ENCODE results near the gene VAC14.
A peak's percentile ranks its signal among the peaks of the same experiment; 100 is the strongest.

Gene VAC14

DNA sequence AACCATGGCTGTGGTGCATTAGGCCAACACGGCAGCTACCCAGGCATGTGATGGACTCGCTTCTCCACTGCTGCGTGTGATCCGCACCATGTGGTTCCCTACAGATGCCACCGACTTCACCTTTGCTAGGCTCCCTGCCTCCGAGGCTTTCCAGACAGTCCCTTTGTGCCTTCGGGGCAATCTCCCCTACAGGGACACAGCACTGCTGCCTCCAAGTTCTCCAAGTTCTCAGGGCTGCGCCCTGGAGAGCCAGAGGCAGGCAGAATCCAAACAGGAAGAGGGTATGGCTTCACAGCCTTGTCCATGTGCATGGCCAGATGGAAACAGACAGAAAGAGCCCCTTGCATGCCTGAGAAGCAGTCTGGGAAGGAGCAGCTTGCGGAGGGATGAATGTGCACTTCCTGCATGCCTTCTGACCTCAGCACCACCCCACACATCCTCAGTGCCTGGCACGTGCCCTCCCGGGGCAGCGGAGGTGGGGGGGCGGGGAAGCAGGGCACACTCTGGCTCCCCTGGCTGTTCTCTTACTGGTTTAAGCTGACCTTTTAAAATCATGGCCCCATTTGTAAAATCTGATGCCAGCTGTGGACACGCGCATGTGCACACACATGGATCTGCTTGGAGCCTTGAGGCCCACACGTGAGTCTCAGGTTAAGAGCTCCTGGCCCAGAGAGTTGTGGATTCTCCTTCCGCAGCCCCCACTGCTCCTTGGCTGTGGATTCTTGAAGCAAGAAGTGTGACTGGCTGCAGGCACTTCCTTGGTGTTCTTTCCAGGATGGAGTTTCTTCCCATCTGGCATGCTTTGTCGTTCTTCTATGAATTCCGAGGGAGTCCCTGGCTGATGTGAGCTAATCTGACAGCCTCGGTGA is 59.8 kb downstream of the VAC14 start:
- no peak for DNase-seq

DNA sequence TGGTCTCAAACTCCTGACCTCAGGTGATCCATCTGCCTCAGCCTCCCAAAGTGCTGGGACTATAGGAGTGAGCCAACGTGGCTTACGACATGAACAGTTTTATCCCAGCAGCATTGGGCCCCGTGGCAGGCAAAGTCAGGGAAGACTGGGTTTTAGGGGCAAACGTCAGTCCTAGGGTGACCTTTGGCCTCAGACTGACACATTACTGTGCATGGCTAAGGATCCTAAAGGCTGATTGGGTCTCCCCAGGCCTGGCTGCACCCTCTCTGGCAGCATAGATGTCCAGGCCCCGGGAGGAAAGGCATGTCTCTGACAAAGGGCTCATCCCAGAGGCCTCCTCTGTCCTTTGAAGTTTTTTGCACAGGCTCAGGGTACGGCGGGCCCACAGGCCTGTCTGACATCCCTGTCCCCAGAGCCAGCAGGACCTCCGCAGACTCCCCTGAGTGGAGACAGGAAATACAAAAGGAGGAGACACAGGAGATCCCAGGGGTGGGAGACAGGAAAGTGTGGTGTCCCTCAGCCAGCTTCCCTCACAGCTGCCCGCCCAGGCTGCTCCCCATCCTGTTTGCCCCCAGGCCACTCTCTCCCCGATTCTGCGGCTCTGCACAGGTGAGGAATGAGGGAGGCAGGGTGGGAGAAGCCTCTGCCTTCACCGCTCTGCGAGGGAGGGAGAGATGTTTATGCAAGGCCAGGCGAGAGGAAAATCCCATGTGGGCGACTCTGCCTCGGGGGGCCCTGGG is 60.6 kb downstream of the VAC14 start:
- DNase-seq = no peak

DNA sequence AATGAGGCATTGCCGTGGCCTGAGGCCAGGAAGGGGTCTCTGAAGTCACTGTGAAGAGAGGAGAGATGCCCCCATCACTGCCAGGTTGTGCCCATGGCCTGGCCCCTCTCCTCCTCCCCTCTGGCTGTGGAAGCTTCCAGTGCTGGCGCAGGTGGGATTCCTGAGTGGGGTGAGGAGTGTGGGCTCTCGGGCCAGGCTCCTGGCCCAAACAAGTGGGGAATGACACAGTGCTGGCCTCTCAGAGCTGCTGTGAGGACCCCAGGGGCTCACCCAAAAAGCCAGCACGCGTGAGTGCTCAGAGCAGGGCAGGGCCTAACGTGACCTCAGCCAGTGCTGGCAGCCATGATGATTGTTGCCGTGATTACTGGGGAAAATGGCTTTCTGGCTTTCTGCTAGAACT is 61.6 kb downstream of the VAC14 start:
- no peak for DNase-seq

DNA sequence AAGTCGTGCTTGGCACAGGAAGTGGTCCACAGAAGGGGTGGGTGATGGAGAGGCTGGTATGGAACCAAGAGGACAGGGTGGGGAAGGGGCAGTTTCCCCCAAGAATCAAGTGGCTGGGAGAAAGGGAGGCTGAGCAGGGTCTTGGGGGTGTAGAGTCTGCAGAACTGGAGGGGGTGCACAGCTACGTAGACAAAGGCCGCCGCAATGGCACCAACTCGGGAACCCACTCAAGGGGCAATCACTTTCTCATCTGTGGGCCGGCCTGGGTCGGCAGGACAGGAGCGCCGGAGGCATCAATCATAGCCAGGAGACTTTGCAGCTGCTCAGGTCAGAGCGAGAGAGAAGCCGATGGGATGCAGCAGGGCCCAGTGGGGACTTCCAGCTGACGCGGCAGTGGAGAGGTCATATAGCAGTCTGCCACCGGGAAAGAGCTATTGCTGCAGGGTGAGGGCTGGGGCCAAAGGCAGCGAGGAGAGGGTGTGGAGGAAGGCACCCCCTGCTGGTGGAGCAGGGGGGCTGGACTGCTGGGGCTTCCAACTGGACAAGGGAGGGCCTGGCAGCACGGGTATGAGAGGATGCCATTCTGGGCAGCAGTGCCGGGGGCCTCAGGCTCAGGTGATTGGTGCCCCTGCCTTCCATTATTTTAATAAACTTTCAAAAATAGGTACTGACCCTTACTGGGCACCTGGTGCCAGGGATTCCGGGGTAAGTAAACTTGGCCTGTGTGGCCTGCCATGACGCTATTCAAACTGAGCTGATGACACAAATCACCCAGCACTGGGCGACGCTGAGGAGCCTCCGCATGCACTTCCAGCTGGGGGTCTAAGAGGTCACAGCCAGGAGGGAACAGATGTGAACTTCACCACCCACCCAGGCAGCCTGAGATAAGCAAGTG is 62.6 kb downstream of the VAC14 start:
- peak; percentile 55 to 61 for DNase-seq

GRCh38 chr16:70737377-70738082 is 63.4 kb downstream of the VAC14 start:
- DNase-seq = peak; percentile 42 to 53

DNA sequence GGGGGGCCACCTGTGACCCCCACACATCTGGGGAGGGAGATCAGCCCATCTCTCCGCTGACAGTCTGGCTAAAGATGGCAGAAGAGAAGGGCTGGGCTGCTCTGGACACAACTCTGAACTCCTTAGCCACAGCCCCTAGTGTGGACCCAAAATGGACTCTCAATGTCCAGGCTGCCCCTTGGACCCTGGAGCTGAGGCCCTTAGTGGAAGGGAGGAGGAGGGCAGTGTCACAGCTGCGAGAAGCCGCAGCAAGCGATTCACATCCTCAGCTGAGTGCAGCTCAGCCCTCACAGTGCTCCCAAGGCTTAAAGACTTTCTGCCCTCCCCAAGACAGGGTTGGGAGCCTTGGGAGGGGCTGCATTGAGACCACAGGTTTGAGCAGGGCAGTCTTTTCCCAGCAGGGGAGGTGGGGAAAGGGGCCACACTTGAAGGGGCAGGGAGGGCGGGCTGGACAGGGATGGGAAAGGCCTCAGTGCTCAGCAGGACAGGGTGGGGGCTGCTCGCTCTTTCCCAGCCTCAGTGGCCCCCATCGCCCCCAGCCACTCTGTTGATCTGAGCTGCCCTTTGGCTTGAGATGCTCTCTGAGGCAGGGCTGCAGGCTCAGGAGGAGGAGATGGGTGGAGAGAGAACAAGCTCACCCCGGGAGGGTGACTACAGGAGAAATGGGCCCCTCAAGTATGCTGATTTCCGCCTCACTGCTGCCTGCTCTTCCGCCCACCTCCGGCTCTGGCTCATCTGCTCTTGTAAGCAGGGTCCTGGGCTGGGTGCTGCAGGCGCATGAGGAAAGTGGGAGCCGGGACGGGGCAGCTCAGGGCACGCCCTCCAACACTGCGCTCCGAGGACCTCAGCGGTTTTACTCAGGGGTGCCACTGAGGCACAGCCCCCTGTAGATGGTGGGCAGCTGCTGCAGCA is 64.2 kb downstream of the VAC14 start:
- DNase-seq = peak; percentile 14 to 17

- no peak for DNase-seq
Measured at GRCh38 chr16:70735141-70735979, 65.6 kb downstream of the VAC14 start.

DNA sequence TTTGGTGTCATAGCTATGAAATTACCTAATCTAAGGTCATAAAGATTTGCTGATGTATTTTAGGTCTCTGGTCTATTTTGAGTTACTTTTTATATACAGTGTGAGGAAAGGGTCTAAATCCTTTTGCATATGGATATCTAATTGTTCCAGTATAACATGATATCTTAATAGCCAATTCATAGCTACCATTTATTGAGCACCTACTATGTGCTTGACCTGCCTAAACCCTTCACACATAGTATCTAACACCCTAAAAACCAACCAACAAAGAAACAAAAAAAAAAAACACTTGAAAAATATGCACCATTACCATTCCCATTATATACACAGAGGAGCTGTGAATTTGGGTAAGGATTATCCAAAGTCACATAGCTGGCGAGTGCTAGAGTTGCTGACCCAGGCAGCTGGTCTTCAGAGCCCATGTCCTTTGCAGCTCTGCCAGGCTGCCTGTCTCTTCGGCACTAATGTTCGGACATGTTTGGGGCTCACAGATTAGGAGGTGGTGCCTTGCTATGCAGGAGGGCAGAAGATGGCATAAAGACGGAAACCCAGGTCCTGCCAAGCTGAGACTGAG is 66.3 kb downstream of the VAC14 start:
- no peak for DNase-seq

DNA sequence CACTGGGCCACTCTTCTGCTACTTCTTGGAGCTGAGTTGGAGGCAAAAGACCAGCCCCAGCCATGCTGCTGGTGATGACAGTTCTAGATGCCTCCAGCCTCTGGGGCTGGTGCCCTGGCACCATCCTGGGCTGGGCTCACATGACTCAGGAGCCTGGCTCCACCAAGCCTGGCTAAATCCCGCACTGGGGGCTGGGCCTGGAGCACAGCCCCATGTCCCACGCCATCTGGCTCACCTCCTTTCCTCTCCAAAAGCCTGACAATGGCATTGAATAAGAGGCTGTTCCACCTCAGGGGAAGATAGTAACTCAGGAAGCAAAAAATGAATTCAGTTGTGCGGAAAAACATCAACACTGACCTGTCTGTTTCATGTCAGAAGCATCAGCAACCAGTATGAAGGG is 70.0 kb downstream of the VAC14 start:
- no peak for DNase-seq

- no peak for DNase-seq
Measured at GRCh38 chr16:70730031-70730430, 70.9 kb downstream of the VAC14 start.

- DNase-seq = no peak
Measured at GRCh38 chr16:70729292-70729691, 71.7 kb downstream of the VAC14 start.

GRCh38 chr16:70728150-70728549 is 72.8 kb downstream of the VAC14 start:
- DNase-seq = peak; percentile 69 to 75

GRCh38 chr16:70726892-70727361 is 74.0 kb downstream of the VAC14 start:
- no peak for DNase-seq

DNA sequence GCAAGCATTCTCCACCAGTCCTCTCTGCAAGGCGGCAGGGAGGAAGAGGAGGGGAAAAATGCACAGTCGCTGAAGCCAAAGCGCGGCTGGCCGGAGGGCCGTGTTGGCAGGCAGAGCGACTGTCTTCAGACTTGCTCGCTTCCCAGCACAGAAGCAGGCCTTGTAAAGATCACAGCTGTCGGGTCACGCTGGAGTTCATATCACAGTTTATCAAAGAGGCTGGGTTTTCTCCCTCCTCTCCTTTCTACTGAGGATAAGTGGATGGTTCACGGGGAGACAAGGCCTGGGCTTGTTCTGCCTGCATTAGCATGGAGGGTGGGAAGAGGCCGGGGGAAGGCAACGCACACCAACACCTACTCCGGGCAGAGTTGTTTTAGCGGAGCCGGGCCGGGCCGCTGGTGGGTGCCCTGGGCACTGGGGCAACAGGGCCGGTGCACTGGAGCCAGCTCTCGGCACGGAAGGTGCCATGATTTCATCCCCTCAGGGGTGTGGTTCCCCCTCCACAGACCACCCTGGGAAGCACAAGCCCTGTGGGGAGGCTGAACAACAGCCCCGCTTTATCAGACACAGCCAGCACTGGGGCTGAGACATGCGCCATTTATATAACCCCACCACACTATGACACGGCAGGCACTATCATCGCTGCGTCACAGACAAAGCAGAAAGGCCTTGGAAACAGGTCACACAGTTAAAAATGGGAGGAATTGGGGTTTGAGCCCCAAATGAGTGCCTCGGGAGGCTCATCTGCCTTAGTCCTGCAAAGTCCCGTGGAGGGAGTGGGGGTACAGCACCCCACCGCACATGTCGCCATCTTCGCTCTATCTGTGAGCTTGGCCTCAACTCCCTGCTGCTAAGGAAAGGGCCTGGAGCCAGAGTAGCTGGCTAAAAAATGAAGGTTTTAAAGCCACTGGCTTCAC is 74.8 kb downstream of the VAC14 start:
- DNase-seq = no peak

DNA sequence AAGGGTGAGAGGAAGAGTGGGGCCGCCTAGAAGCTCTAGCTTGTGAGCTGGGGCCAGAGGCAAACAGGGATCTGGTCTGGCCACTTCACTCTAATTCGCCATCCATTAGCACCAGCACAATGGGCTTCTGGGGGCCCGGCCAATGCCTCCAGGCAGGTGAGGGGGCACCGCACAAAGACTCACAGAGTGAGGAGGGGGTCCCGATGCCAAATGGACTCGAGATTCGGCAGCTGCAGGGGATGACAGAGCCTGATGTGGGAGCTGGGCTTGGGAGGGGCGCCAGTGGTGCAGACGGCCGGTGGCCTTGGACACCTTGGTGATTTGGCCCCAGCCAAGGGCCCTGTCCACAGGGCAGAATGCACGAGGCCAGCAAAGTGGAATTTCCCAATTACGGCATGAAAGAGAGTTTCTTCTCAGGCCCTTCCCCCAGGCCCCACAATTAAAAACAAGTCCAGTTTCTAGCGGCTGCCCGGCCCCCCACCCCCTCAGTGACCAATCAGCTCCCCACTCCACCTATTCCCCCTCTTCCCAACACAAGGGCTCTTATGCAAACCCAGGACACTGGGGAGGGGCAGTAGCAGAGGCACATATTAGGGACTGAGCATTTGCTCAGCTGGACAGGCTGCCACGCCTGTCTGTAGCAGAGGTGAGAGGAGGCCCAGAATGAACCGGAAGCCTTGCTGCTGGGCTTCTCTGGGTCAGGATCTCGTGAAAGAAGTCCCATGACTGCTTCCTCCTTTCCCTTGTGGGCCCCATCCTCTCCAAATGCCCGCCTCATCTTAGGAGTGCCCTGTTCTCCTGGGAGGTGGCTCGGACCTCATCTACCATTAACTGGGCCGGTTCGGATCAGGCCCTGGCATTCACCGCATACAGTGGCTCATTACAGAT is 75.7 kb downstream of the VAC14 start:
- DNase-seq = no peak

DNA sequence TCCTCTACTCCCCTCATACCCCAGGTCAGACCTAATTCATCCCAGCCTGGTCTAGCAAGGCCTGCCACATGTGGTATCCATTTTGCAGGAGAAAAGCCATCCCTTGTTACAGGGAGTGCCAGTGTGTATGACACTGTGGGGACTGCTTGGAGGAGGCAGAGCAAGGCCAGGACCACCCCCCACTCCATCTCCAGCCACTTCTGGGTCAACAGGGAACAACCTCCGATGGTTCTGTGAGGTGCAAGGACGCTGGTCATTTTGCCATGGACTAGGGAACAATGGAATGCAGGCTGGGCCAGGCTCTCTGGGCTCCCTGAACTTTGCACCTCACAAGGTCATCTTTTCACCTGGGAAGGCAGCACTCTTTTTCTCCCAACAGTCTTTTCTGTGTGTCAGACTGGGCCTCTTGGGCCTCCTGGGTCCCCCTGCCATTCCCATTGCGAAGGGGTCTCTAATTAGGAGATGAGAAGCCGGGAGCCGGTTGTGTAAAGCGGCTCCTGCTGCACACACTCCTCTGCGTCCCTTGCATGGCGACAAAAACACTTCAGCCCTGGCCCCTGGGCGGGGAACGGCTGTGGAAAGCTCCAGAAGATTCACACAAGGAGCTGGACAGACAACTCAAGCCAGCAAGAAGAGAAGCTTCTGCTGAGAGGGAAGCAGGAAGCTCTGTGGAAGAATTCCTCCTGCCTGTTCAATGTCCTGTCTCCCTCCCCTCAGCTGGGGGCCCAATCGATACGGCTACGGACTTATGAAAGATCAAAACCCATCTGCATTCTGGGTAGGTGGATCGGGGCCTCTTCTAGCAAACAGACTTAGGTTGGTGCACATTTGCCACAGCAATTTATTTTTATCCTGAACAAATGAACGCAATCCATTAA is 76.6 kb downstream of the VAC14 start:
- no peak for DNase-seq

DNA sequence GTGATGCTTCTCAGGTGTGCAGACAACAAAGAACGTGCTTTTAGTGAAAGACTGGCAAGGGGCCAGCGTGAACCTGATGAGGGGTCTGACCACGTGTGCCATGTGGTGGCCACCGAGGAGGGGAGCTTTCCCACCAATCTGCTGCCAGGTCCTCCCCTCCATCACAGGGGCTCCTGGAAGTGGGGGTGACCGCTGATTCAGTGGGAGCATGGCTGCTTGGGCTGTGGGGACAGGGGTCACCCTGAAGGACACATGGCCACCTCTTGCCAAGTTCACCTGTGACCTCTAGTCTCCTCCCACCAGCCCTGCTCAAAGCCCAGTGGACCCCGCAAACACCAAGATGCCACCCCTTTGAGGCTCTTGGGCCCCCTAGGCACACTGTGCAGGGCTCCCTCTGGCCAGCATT is 77.2 kb downstream of the VAC14 start:
- DNase-seq = no peak
